HAP-1 (cell line): Measurements from ENCODE around the gene GIN1.

ENCODE experiments used
- DNase-seq, 2 experiments: peaks; one replicate each; pipeline ENCODE4 v3.0.0-alpha.2; 2016 to 2020; ENCODE audit warnings: low spot score in 2 of 2
- H3K27me3 ChIP-seq: fragments of 250-450 bp; sonication (Bioruptor Pico); 2 replicates; pipeline ENCODE4 v1.5.1; 2020; ENCODE audit warnings: low read depth, mild to moderate bottlenecking, moderate library complexity
- H3K36me3 ChIP-seq: fragments of 250-450 bp; sonication (Bioruptor Pico); replicated peaks from 2 replicates; pipeline ENCODE4 v1.5.1; 2020; ENCODE audit warnings: mild to moderate bottlenecking
- H3K4me1 ChIP-seq: fragments of 250-450 bp; sonication (Bioruptor Pico); 2 replicates; pipeline ENCODE4 v1.5.1; 2020; ENCODE audit warnings: mild to moderate bottlenecking
- H3K4me3 ChIP-seq: fragments of 250-450 bp; sonication (Bioruptor Pico); 2 replicates; pipeline ENCODE4 v1.5.1; 2020; ENCODE audit warnings: mild to moderate bottlenecking, moderate library complexity
- H3K9me3 ChIP-seq: fragments of 250-450 bp; sonication (Bioruptor Pico); 2 replicates; pipeline ENCODE4 v1.5.1; 2020; ENCODE audit warnings: mild to moderate bottlenecking, moderate library complexity
- in situ Hi-C: fragments of 300-500 bp; cut with MboI; formaldehyde crosslinking; loops from 3 replicates; pipeline ENCODE4 v1.14.3; 2020; ENCODE audit warnings: low sequenced_read_pairs, inconsistent platforms, mixed read lengths

GIN1 gene

GRCh38 chr5:103126557-103126956 lies 6.6 kb upstream of the GIN1 start:
- H3K9me3 ChIP-seq = no peaks in the 10 kb centered on the region
- in situ Hi-C loops = no loop called here
- H3K4me3 ChIP-seq = no peak overlapping the region
- H3K27me3 ChIP-seq = no peaks in the 10 kb centered on the region
- no peaks in the 10 kb centered on the region; the same call in 1 of the 2 replicates for H3K4me1 ChIP-seq
- no peak for DNase-seq
- no peaks in the 10 kb centered on the region for H3K36me3 ChIP-seq

GRCh38 chr5:103122242-103122641 lies 2.3 kb upstream of the GIN1 start:
- Histone ChIP-seq H3K36me3 (no peaks in the 10 kb centered on the region), H3K4me3 (no peak overlapping the region), H3K9me3 (no peaks in the 10 kb centered on the region), H3K27me3 (no peaks in the 10 kb centered on the region), H3K4me1 (peaks cover 2% of the 10 kb centered on the region; the same call in 1 of the 2 replicates)
- in situ Hi-C loops = no loop called here
- no peak for DNase-seq

- Histone ChIP-seq H3K9me3 (no peaks in the 10 kb centered on the region), H3K4me1 (peaks cover 2% of the 10 kb centered on the region; the same call in 1 of the 2 replicates), H3K36me3 (no peaks in the 10 kb centered on the region), H3K27me3 (no peaks in the 10 kb centered on the region), H3K4me3 (peak overlapping the region; percentile 69)
- peak; percentile 28 to 58 for DNase-seq
- in situ Hi-C loops = no loop called here
These were observed 766 bp upstream of the GIN1 start for GRCh38 chr5:103120607-103121200.

GRCh38 chr5:103119070-103119764 lies 721 bp downstream of the GIN1 start:
- H3K36me3 ChIP-seq = no peaks in the 10 kb centered on the region
- peak overlapping the region; percentile 69 for H3K4me3 ChIP-seq
- peak in 1 of 2 experiments; percentile 13 for DNase-seq
- H3K27me3 ChIP-seq = no peaks in the 10 kb centered on the region
- in situ Hi-C loops = no loop called here
- H3K9me3 ChIP-seq = no peaks in the 10 kb centered on the region
- peaks cover 2% of the 10 kb centered on the region; the same call in 1 of the 2 replicates for H3K4me1 ChIP-seq

GRCh38 chr5:103117471-103117991 lies 2.4 kb downstream of the GIN1 start:
- no peak overlapping the region for H3K4me3 ChIP-seq
- no peak for DNase-seq
- no peaks in the 10 kb centered on the region for H3K36me3 ChIP-seq
- peaks cover 2% of the 10 kb centered on the region; the same call in 1 of the 2 replicates for H3K4me1 ChIP-seq
- no peaks in the 10 kb centered on the region for H3K9me3 ChIP-seq
- H3K27me3 ChIP-seq = no peaks in the 10 kb centered on the region
- in situ Hi-C loops = no loop called here

- no peaks in the 10 kb centered on the region for H3K36me3 ChIP-seq
- H3K9me3 ChIP-seq = no peaks in the 10 kb centered on the region
- H3K27me3 ChIP-seq = no peaks in the 10 kb centered on the region
- peaks cover 6% of the 10 kb centered on the region for H3K4me1 ChIP-seq
- no peak for DNase-seq
- H3K4me3 ChIP-seq = no peak overlapping the region
- in situ Hi-C loops = no loop called here
These were observed 5.5 kb downstream of the GIN1 start for GRCh38 chr5:103114440-103114839.

GRCh38 chr5:103112910-103113309 lies 7.0 kb downstream of the GIN1 start:
- in situ Hi-C loops = no loop called here
- Histone ChIP-seq H3K9me3 (no peaks in the 10 kb centered on the region), H3K36me3 (no peaks in the 10 kb centered on the region), H3K4me3 (no peak overlapping the region), H3K4me1 (peaks cover 15% of the 10 kb centered on the region), H3K27me3 (no peaks in the 10 kb centered on the region)
- no peak for DNase-seq

- no peaks in the 10 kb centered on the region for H3K9me3 ChIP-seq
- DNase-seq = no peak
- H3K36me3 ChIP-seq = no peaks in the 10 kb centered on the region
- in situ Hi-C loops = no loop called here
- H3K4me3 ChIP-seq = no peak overlapping the region
- no peaks in the 10 kb centered on the region for H3K27me3 ChIP-seq
- peaks cover 13% of the 10 kb centered on the region for H3K4me1 ChIP-seq
These were observed 8.5 kb downstream of the GIN1 start for GRCh38 chr5:103111468-103111867.

- Histone ChIP-seq H3K27me3 (no peaks in the 10 kb centered on the region), H3K4me3 (no peak overlapping the region), H3K9me3 (no peaks in the 10 kb centered on the region), H3K36me3 (no peaks in the 10 kb centered on the region), H3K4me1 (peaks cover 13% of the 10 kb centered on the region)
- DNase-seq = no peak
- in situ Hi-C loops = no loop called here
These were observed 9.5 kb downstream of the GIN1 start for GRCh38 chr5:103110403-103110802.

- Histone ChIP-seq H3K4me1 (peaks cover 13% of the 10 kb centered on the region), H3K9me3 (no peaks in the 10 kb centered on the region), H3K36me3 (peaks cover 4% of the 10 kb centered on the region), H3K4me3 (no peak overlapping the region), H3K27me3 (no peaks in the 10 kb centered on the region)
- no peak for DNase-seq
- in situ Hi-C loops = no loop called here
These were observed 10.7 kb downstream of the GIN1 start for GRCh38 chr5:103109277-103109676.

- H3K4me1 ChIP-seq = peaks cover 13% of the 10 kb centered on the region
- no peaks in the 10 kb centered on the region for H3K27me3 ChIP-seq
- H3K36me3 ChIP-seq = peaks cover 6% of the 10 kb centered on the region
- no peak for DNase-seq
- in situ Hi-C loops = no loop called here
- H3K4me3 ChIP-seq = no peak overlapping the region
- H3K9me3 ChIP-seq = no peaks in the 10 kb centered on the region
These were observed 11.9 kb downstream of the GIN1 start for GRCh38 chr5:103108086-103108485.

- Histone ChIP-seq H3K4me1 (no peaks in the 10 kb centered on the region), H3K36me3 (peaks cover 6% of the 10 kb centered on the region), H3K9me3 (no peaks in the 10 kb centered on the region), H3K4me3 (no peak overlapping the region), H3K27me3 (no peaks in the 10 kb centered on the region)
- in situ Hi-C loops = no loop called here
- no peak for DNase-seq
These were observed 17.7 kb downstream of the GIN1 start for GRCh38 chr5:103102234-103102633.

GRCh38 chr5:103101079-103101750 lies 18.7 kb downstream of the GIN1 start:
- Histone ChIP-seq H3K9me3 (no peaks in the 10 kb centered on the region), H3K27me3 (no peaks in the 10 kb centered on the region), H3K4me3 (no peak overlapping the region), H3K36me3 (peaks cover 6% of the 10 kb centered on the region), H3K4me1 (no peaks in the 10 kb centered on the region)
- in situ Hi-C loops = no loop called here
- no peak for DNase-seq

- no peak overlapping the region for H3K4me3 ChIP-seq
- no peaks in the 10 kb centered on the region for H3K36me3 ChIP-seq
- in situ Hi-C loops = no loop called here
- DNase-seq = no peak
- H3K4me1 ChIP-seq = no peaks in the 10 kb centered on the region
- H3K9me3 ChIP-seq = no peaks in the 10 kb centered on the region
- H3K27me3 ChIP-seq = no peaks in the 10 kb centered on the region
These were observed 20.9 kb downstream of the GIN1 start for GRCh38 chr5:103098993-103099392.
